A673 (cell line): Measurements from ENCODE around the gene ZNF462.

ENCODE experiments used
- EZH2 ChIP-seq: fragments of 200-600 bp; sonication (generic); IDR thresholded peaks from 2 replicates; pipeline ENCODE4 v1.6.1; 2017; ENCODE audit warnings: borderline replicate concordance, low read depth, mild to moderate bottlenecking, mixed read lengths, antibody characterized with exemption, low read length; ENCODE audit not compliant: poor library complexity, severe bottlenecking
- TF ChIP-seq, protein P1 (sequence below): fragments of 300-800, 200-600 bp; sonication (generic); conservative IDR thresholded peaks from 2 replicates; pipeline ENCODE4 v1.5.1; 2017; ENCODE audit warnings: low read depth, mild to moderate bottlenecking, antibody characterized with exemption, low read length, moderate library complexity, mixed read lengths

- no peak for TF ChIP-seq EZH2
- TF ChIP-seq, protein P1, sequence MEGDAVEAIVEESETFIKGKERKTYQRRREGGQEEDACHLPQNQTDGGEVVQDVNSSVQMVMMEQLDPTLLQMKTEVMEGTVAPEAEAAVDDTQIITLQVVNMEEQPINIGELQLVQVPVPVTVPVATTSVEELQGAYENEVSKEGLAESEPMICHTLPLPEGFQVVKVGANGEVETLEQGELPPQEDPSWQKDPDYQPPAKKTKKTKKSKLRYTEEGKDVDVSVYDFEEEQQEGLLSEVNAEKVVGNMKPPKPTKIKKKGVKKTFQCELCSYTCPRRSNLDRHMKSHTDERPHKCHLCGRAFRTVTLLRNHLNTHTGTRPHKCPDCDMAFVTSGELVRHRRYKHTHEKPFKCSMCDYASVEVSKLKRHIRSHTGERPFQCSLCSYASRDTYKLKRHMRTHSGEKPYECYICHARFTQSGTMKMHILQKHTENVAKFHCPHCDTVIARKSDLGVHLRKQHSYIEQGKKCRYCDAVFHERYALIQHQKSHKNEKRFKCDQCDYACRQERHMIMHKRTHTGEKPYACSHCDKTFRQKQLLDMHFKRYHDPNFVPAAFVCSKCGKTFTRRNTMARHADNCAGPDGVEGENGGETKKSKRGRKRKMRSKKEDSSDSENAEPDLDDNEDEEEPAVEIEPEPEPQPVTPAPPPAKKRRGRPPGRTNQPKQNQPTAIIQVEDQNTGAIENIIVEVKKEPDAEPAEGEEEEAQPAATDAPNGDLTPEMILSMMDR, result no peak
Measured at GRCh38 chr9:106879439-106879882, 16.5 kb downstream of the ZNF462 start.
